8988T (cell line): Measurements from ENCODE around the gene POU2F1.
A peak's percentile ranks its signal among the peaks of the same experiment; 100 is the strongest.

Experiments
- DNase-seq: peaks from one replicate; pipeline ENCODE4 v3.0.0; 2011

The POU2F1 gene

GRCh38 chr1:167220537-167221125, at the start of gene POU2F1:
TSS of gene POU2F1 (plus strand) at chr1:167220886. CDS start at chr1:167220898, 12 bp downstream.
- peak; percentile 56 for DNase-seq

- DNase-seq = no peak
Observed at GRCh38 chr1:167171286-167171929, 49.3 kb upstream of the POU2F1 start.

- no peak for DNase-seq
Observed at GRCh38 chr1:167173516-167174184, 47.0 kb upstream of the POU2F1 start.

- DNase-seq = no peak
Observed at GRCh38 chr1:167175901-167176300, 44.8 kb upstream of the POU2F1 start.

GRCh38 chr1:167178831-167179230, 41.9 kb upstream of the POU2F1 start:
- no peak for DNase-seq

GRCh38 chr1:167182571-167183320, 37.9 kb upstream of the POU2F1 start:
- DNase-seq = no peak

- no peak for DNase-seq
Observed at GRCh38 chr1:167184081-167184480, 36.6 kb upstream of the POU2F1 start.

- no peak for DNase-seq
Observed at GRCh38 chr1:167185062-167185461, 35.6 kb upstream of the POU2F1 start.

- DNase-seq = no peak
Observed at GRCh38 chr1:167185974-167186657, 34.6 kb upstream of the POU2F1 start.

- no peak for DNase-seq
Observed at GRCh38 chr1:167186771-167187170, 33.9 kb upstream of the POU2F1 start.

GRCh38 chr1:167190747-167191237, 29.9 kb upstream of the POU2F1 start:
- DNase-seq = no peak

GRCh38 chr1:167191958-167192357, 28.7 kb upstream of the POU2F1 start:
- no peak for DNase-seq

- no peak for DNase-seq
Observed at GRCh38 chr1:167194182-167194581, 26.5 kb upstream of the POU2F1 start.

GRCh38 chr1:167196166-167196565, 24.5 kb upstream of the POU2F1 start:
- no peak for DNase-seq

- no peak for DNase-seq
Observed at GRCh38 chr1:167197236-167197635, 23.4 kb upstream of the POU2F1 start.

- no peak for DNase-seq
Observed at GRCh38 chr1:167197692-167198091, 23.0 kb upstream of the POU2F1 start.

GRCh38 chr1:167198518-167199133, 22.1 kb upstream of the POU2F1 start:
- DNase-seq = no peak

GRCh38 chr1:167199656-167200055, 21.0 kb upstream of the POU2F1 start:
- no peak for DNase-seq

- no peak for DNase-seq
Observed at GRCh38 chr1:167200272-167200671, 20.4 kb upstream of the POU2F1 start.

GRCh38 chr1:167200749-167201148, 19.9 kb upstream of the POU2F1 start:
- DNase-seq = no peak

- DNase-seq = no peak
Observed at GRCh38 chr1:167202049-167202448, 18.6 kb upstream of the POU2F1 start.
